Measurements from ENCODE around the gene DMD.

DMD gene

GRCh38 chrX:31808357-31808756 lies 1403.0 kb downstream of the DMD start:
- no peaks in the 10 kb centered on the region for H3K27me3 ChIP-seq (ENCODE audit: insufficient read depth, low read length, poor library complexity)

GRCh38 chrX:31807165-31807564 lies 1404.2 kb downstream of the DMD start:
- ATAC-seq (ENCODE audit: insufficient read depth, low read depth) = no peak
- H3K4me2 ChIP-seq (ENCODE audit: insufficient read depth, low read length) = no peak overlapping the region
- H3K9me3 ChIP-seq (ENCODE audit: insufficient read depth, low read length, severe bottlenecking) = no peaks in the 10 kb centered on the region
- DNase-seq = no peak
- no peaks in the 10 kb centered on the region for H3K79me2 ChIP-seq (ENCODE audit: insufficient read depth, low read length)
- H3K27ac ChIP-seq (ENCODE audit: low read length) = no peak overlapping the region
- H2AFZ ChIP-seq (ENCODE audit: low read depth, low read length) = no peak overlapping the region
- H3K9ac ChIP-seq (ENCODE audit: low read depth, low read length) = no peak overlapping the region
- TF ChIP-seq, protein P1, sequence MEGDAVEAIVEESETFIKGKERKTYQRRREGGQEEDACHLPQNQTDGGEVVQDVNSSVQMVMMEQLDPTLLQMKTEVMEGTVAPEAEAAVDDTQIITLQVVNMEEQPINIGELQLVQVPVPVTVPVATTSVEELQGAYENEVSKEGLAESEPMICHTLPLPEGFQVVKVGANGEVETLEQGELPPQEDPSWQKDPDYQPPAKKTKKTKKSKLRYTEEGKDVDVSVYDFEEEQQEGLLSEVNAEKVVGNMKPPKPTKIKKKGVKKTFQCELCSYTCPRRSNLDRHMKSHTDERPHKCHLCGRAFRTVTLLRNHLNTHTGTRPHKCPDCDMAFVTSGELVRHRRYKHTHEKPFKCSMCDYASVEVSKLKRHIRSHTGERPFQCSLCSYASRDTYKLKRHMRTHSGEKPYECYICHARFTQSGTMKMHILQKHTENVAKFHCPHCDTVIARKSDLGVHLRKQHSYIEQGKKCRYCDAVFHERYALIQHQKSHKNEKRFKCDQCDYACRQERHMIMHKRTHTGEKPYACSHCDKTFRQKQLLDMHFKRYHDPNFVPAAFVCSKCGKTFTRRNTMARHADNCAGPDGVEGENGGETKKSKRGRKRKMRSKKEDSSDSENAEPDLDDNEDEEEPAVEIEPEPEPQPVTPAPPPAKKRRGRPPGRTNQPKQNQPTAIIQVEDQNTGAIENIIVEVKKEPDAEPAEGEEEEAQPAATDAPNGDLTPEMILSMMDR (IDR thresholded peaks at IDR 0.05; ENCODE audit: borderline replicate concordance, extremely low read depth, low read length, poor library complexity, severe bottlenecking) = no peak
- TF ChIP-seq EZH2 (IDR thresholded peaks at IDR 0.05; ENCODE audit: borderline replicate concordance, low read depth, low read length, severe bottlenecking) = no peak
- H3K27me3 ChIP-seq (ENCODE audit: insufficient read depth, low read length, poor library complexity) = no peaks in the 10 kb centered on the region
- H3K4me3 ChIP-seq (ENCODE audit: low read depth in 1 of 2, low read length in 2 of 2) = no peak overlapping the region
- no peaks in the 10 kb centered on the region for H3K4me1 ChIP-seq (ENCODE audit: insufficient read depth, low read length)
- no peaks in the 10 kb centered on the region for H3K36me3 ChIP-seq (ENCODE audit: insufficient read depth, low read length)
- no peaks in the 10 kb centered on the region for H4K20me1 ChIP-seq (ENCODE audit: insufficient read depth, low read length)

More at GRCh38 chrX:31808357-31808756, 1403.0 kb downstream of the DMD start:
- H3K36me3 ChIP-seq (ENCODE audit: insufficient read depth, low read length) = no peaks in the 10 kb centered on the region
- TF ChIP-seq, protein P1 (IDR thresholded peaks at IDR 0.05; ENCODE audit: borderline replicate concordance, extremely low read depth, low read length, poor library complexity, severe bottlenecking) = no peak
- no peak for TF ChIP-seq EZH2 (IDR thresholded peaks at IDR 0.05; ENCODE audit: borderline replicate concordance, low read depth, low read length, severe bottlenecking)
- no peaks in the 10 kb centered on the region for H3K9me3 ChIP-seq (ENCODE audit: insufficient read depth, low read length, severe bottlenecking)
- no peak overlapping the region for H3K4me3 ChIP-seq (ENCODE audit: low read depth in 1 of 2, low read length in 2 of 2)
- DNase-seq (no peak), ATAC-seq (ENCODE audit: insufficient read depth, low read depth) (no peak)
- no peak overlapping the region for H3K4me2 ChIP-seq (ENCODE audit: insufficient read depth, low read length)
- H2AFZ ChIP-seq (ENCODE audit: low read depth, low read length) = no peak overlapping the region
- H3K27ac ChIP-seq (ENCODE audit: low read length) = no peak overlapping the region
- no peaks in the 10 kb centered on the region for H3K4me1 ChIP-seq (ENCODE audit: insufficient read depth, low read length)
- no peaks in the 10 kb centered on the region for H4K20me1 ChIP-seq (ENCODE audit: insufficient read depth, low read length)
- H3K79me2 ChIP-seq (ENCODE audit: insufficient read depth, low read length) = no peaks in the 10 kb centered on the region
- no peak overlapping the region for H3K9ac ChIP-seq (ENCODE audit: low read depth, low read length)

GRCh38 chrX:31805781-31806180 lies 1405.6 kb downstream of the DMD start:
- no peaks in the 10 kb centered on the region for H3K4me1 ChIP-seq (ENCODE audit: insufficient read depth, low read length)
- no peaks in the 10 kb centered on the region for H3K36me3 ChIP-seq (ENCODE audit: insufficient read depth, low read length)
- no peak overlapping the region for H3K9ac ChIP-seq (ENCODE audit: low read depth, low read length)
- no peak overlapping the region for H3K4me3 ChIP-seq (ENCODE audit: low read depth in 1 of 2, low read length in 2 of 2)
- H3K79me2 ChIP-seq (ENCODE audit: insufficient read depth, low read length) = no peaks in the 10 kb centered on the region
- H3K27me3 ChIP-seq (ENCODE audit: insufficient read depth, low read length, poor library complexity) = no peaks in the 10 kb centered on the region
- H4K20me1 ChIP-seq (ENCODE audit: insufficient read depth, low read length) = no peaks in the 10 kb centered on the region
- DNase-seq = no peak
- TF ChIP-seq, protein P1 (IDR thresholded peaks at IDR 0.05; ENCODE audit: borderline replicate concordance, extremely low read depth, low read length, poor library complexity, severe bottlenecking) = no peak
- no peak for TF ChIP-seq EZH2 (IDR thresholded peaks at IDR 0.05; ENCODE audit: borderline replicate concordance, low read depth, low read length, severe bottlenecking)
- no peak overlapping the region for H2AFZ ChIP-seq (ENCODE audit: low read depth, low read length)
- no peak for ATAC-seq (ENCODE audit: insufficient read depth, low read depth)
- H3K27ac ChIP-seq (ENCODE audit: low read length) = no peak overlapping the region
- H3K9me3 ChIP-seq (ENCODE audit: insufficient read depth, low read length, severe bottlenecking) = no peaks in the 10 kb centered on the region
- H3K4me2 ChIP-seq (ENCODE audit: insufficient read depth, low read length) = no peak overlapping the region

GRCh38 chrX:31800219-31800618 lies 1411.1 kb downstream of the DMD start:
- Histone ChIP-seq H3K27me3 (ENCODE audit: insufficient read depth, low read length, poor library complexity) (no peaks in the 10 kb centered on the region), H4K20me1 (ENCODE audit: insufficient read depth, low read length) (no peaks in the 10 kb centered on the region), H3K79me2 (ENCODE audit: insufficient read depth, low read length) (no peaks in the 10 kb centered on the region), H3K27ac (ENCODE audit: low read length) (no peak overlapping the region), H3K4me1 (ENCODE audit: insufficient read depth, low read length) (no peaks in the 10 kb centered on the region), H2AFZ (ENCODE audit: low read depth, low read length) (no peak overlapping the region), H3K4me2 (ENCODE audit: insufficient read depth, low read length) (no peak overlapping the region), H3K9ac (ENCODE audit: low read depth, low read length) (no peak overlapping the region), H3K4me3 (ENCODE audit: low read depth in 1 of 2, low read length in 2 of 2) (no peak overlapping the region), H3K9me3 (ENCODE audit: insufficient read depth, low read length, severe bottlenecking) (no peaks in the 10 kb centered on the region), H3K36me3 (ENCODE audit: insufficient read depth, low read length) (no peaks in the 10 kb centered on the region)
- no peak for ATAC-seq (ENCODE audit: insufficient read depth, low read depth)
- no peak for TF ChIP-seq EZH2 (IDR thresholded peaks at IDR 0.05; ENCODE audit: borderline replicate concordance, low read depth, low read length, severe bottlenecking)
- DNase-seq = no peak

Data from DND-41 (cell line).